Activated CD4-positive, alpha-beta T cell treated with anti-CD3 and anti-CD28 coated beads for 48 hours (primary cell): ENCODE measurements around the gene ABLIM1.

Experiments
- DNase-seq: peaks from one replicate; pipeline ENCODE4 v3.0.0-alpha.2; 2020

The ABLIM1 gene

GRCh38 chr10:114482480-114483304 lies 175.4 kb downstream of the ABLIM1 start:
- no peak for DNase-seq

- DNase-seq = no peak
Measured at GRCh38 chr10:114481055-114481454, 177.0 kb downstream of the ABLIM1 start.

- no peak for DNase-seq
Measured at GRCh38 chr10:114479836-114480235, 178.2 kb downstream of the ABLIM1 start.

DNA sequence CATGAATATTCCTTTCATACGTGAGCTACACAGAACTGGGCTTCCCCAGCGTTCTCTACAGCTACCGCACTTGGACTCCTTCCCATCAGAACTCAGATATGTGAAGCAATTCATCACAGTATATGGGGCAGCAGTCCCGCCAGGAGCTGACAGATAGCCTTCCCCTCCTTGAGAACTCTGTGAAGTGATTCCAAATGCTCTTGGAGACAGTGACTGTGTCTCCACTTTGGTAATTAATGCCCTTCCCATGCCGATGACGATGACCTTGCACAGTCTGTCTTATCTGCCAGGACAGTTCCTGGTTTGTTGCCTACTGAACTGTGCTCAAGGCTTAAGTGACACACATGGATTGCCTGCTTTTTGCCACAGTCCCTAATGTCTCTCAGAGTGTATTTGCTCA lies 178.8 kb downstream of the ABLIM1 start:
- DNase-seq = no peak

DNA sequence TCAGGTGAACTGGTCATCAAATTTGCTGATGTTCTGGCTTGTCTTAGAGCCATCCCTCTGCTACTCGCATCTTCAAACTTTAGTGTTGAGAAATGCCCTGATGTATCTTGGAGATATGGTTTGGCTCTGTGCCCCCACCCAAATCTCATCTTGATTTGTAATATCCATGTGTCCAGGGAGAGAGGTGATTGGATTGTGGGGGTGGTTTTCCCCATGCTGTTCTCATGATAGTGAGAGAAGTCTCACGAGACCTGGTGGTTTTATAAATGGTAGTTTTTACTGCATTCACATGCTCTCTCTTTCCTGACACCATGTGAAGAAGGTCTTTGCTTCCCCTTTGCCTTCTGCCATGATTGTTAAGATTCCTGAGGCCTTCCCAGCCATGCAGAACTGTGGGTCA lies 179.8 kb downstream of the ABLIM1 start:
- no peak for DNase-seq

GRCh38 chr10:114477285-114477684 lies 180.8 kb downstream of the ABLIM1 start:
- no peak for DNase-seq

GRCh38 chr10:114474989-114475388 lies 183.1 kb downstream of the ABLIM1 start:
- no peak for DNase-seq

DNA sequence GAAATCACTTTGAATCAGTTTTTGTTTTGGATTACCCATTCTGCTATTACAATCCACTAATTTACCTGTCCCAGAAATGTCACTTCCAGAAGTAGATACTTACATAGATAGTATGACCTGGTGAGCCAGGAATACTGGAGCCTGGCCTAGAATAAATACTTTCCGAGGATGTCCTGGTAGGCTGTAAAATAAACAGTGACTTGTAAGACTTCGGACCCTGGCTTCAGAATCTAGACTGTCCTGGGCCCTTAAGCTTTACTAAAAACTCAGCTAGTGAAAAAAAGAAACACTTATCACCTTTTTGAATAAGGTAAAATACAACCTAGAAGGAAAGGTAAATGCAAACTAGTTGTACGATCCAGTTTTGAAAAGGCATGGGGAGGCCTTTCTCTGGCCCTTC lies 184.3 kb downstream of the ABLIM1 start:
- no peak for DNase-seq

DNA sequence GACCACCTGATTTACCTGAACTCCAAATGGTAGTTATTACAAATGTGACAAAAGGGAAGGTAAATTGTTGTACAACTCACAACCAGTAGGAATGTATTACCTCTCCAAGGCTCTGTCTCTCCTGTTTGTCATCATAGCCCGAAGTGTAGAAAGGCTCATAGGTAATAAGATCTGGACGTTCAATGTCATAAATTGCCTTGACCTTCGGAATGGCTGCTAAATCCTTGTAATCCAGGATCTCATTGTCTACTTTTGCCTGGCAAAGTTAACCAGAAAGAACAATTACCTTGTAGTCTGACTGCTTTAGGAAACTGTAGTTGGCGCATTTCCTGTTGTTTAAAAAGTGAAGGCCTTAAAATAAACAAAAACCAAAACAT lies 185.2 kb downstream of the ABLIM1 start:
- no peak for DNase-seq

DNA sequence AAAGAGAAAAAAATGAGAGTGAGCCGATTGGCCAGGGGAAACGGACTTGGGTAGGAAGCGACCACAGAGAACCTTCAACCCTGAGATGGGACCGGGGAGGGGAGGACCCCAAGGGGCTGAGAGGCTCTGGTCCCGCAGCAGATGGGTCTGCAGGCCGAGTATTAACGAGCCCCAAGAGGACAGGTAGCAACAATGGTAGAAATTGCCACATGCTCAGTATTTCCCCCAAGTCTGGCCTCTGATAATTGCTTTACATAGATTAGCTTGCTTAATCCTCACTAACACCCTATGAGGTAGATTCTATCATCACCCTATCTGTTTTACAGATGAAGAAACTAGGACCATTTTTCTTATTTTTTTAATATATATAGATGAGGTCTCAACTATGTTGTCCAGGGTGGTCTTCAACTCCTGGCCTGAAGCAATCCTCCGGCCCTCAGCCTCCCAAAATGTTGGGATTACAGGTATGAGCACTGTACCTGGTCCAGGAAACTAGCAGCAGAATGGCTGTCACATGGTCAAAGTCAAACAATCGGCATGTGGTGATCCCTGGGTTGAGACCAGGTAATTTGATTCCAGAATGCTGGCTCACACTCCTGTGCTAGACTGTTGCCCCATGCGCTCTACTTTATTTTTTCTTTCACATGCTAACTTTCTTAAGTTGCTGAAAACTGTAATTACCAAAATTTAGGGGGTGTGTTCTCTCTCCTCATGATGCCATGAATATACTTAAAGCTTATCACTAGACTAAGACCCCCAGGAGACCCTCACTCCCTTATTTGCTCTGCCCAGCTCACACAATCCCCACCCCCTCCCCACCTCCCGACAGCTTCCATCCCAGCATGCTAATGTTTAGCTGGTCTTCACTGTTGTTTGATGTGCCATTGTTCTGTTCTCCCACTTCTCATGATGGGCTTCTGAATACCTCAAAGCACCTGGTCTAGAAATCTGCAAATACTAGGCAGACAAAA lies 185.9 kb downstream of the ABLIM1 start:
- no peak for DNase-seq

GRCh38 chr10:114470956-114471905 lies 186.8 kb downstream of the ABLIM1 start:
- DNase-seq = peak; percentile 77

GRCh38 chr10:114470361-114470760 lies 187.7 kb downstream of the ABLIM1 start:
- DNase-seq = no peak

DNA sequence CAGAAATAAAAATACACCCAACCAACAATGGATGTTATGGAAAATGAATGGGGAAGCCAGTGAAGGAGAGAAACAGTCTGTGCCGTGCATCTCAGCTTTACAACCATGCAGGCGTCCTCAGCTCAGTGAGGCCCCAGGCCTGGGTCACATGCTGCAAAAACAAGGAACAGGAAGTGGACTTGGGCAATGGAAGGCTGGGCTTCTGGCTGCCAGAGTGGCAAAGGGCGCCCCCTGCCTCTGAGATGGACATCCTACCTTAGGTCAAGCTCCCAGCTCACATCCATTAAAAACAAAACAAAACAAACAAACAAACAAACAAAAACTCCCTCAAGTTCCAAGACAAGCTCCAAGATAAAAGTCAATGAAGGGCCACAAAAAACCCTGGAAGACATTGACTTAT lies 199.1 kb downstream of the ABLIM1 start:
- DNase-seq = peak; percentile 52

- DNase-seq = no peak
Measured at GRCh38 chr10:114458216-114458920, 199.7 kb downstream of the ABLIM1 start.

DNA sequence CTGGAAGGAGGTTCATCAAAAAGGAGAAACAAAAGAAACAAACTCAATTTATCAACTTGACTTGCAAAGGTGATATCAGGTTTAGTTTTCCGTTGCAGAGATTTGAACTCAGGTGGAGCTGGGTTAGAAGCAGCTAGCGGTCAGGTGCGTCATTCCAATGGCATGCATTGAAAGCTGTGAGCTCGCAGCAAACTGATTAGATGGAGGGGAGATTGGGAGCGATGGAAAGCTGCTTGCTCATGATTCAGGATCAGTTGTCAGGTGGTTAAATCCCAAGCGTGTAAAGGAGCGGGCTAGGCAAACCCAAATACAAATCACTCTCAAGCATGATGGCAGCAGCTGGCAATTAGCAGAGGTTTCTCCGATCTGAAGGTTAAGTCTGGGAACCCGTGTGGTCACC lies 204.5 kb downstream of the ABLIM1 start:
- DNase-seq = no peak

- no peak for DNase-seq
Measured at GRCh38 chr10:114448897-114449296, 209.2 kb downstream of the ABLIM1 start.

DNA sequence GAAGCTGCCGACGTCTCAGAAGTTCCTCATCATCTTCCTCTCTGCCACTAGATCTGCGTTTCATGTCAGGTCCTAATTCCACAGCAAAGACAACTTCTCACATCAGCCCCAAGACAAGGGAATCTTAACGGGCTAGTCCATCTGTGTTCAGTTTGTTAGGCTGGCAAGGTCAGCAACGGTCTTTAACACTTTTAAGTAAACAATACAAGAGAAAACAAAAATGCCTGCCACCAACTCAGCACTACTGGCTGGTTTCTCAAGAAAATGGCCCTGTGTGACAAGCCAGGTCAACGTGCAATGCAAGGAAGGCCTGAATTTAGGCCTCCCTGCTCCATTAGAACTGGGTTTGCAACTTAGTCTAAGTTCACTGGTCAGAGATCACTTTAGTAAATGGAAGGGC lies 212.7 kb downstream of the ABLIM1 start:
- DNase-seq = no peak

DNA sequence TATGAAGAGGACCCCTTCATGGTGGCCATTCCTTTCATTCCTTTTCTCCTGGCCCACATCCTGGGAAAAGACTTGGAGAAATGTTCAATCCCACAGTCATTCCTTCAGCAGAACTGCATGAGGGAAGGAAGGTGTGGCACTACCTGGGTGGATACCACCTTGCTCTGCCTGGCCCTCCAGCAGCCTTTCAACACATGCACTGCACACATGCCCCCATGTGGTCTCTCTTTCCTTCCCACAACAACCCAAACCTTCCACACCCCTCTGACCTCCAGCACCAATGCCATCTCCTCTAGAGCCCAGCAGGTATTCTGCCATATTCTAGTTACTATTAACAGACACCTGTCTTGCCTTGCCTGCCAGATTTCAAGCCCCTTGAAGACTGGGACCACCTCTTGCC lies 213.3 kb downstream of the ABLIM1 start:
- no peak for DNase-seq

DNA sequence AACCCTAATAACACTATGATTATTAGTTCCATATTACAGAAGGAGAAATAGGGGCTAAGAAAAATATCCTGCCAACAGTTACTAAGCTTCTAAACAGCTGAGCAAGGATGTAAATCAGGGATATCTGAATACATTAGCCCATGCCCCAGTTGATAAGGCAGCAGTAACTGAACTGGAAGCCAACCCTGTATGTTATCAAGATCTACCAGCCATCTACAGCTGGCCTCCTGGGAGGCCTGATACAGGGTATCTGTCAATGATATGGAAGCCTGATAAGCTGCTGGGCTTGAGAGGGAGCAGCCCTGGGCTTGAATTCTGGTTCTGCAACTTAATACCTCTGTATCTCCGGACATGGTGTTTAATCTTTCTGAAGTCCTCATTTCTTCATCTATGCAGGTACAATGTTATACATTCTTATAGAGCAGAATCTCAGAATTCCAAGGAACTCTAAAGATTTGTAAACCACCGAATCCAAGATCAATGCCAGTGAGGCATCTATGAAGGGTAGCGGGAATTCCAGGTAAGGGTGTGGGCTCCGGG lies 215.9 kb downstream of the ABLIM1 start:
- no peak for DNase-seq

DNA sequence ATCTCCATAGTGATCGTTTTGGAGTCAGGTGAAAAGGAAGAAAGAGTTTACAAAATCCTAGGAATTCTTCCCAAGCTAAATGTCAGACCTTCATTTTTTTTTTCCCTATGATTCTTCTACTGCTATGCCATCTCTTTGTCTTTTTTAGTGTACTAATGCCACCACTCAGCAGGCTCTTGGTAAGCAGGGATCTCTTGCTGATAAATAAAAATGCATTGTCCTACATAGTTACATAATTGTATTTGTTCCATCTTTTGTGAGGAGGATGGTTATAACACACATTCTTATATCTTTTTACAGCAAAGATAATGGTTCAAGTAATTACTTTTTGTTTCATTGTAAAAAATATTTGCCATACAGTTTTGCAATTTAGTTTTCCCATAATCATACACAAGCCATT lies 217.0 kb downstream of the ABLIM1 start:
- no peak for DNase-seq

- no peak for DNase-seq
Measured at GRCh38 chr10:114437473-114438292, 220.4 kb downstream of the ABLIM1 start.
